Hypothalamus (tissue), 51 donors: ENCODE measurements around the gene RIPK1.
"Not testable (repeated sequence)": the region's sequence is repeated elsewhere in the genome, so short reads cannot be mapped to it uniquely, and the experiment has no call there.

Experiments used
- DNase-seq, 51 donors: peaks; one replicate each; lab custom pipeline; 2025; lab: John Stamatoyannopoulos, UW

RIPK1 gene

GRCh38 chr6:3078952-3079351 is 10.7 kb downstream of the RIPK1 start:
- not testable (repeated sequence) for DNase-seq

DNA sequence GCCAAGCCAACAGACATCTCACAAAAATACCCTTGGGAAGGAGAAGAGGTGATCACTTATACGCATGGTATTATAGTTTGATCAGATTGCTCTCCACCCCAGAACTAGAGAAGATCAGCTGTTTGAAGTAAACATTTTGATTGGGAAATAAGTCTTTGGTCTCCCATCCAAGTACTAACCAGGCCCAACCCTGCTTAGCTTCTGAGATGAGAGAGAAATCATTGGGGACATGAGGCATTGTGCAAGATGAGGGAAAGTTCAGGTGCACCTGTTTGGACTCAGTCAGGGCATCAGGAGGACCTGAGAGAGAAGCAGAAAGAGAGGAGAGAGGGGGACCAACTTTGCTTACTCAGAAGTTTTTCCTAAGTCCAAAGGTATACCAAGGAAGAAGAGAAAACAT is 11.4 kb downstream of the RIPK1 start:
- DNase-seq = no peak

DNA sequence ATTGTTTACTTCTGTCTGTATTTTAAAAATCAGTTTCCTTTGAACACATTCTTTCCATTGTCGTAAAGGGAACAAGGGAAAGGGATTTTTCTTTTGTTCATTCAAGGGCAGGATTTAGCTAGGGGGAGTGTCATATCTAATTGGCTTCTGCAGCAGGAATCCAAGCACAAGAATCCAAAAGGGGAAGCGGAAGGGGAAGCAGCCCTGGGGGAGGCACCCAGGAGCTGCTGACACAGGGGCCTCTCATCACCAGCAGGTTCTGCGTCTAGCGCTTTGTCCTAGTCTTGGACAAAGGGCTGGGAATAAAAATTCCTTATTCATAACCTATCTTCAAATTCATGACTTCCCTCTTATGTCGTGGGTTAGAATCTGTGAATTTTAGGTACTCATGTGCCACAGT is 13.7 kb downstream of the RIPK1 start:
- DNase-seq = peak in 8 of 51 donors; percentile 5 to 28 (median 16)

DNA sequence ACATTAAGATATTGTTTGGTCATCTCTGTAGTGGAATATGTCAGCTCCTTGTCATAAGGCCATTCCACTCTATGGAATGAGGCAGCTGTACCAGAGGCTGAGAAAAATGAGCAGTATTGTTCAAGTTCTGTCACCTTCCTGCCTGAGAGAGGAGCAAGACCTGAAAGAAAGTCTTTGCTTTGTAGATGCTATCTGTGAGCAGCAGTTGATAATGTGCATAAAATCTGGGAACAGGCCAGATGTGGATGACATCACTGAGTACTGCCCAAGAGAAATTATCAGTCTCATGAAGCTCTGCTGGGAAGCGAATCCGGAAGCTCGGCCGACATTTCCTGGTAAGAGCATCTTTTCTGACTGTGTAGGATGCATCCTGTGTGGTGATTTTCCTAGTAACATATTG is 16.8 kb downstream of the RIPK1 start:
- peak in 1 of 51 donors; percentile 11 for DNase-seq

- DNase-seq = no peak
Observed at GRCh38 chr6:3086282-3086946, 18.1 kb downstream of the RIPK1 start.

GRCh38 chr6:3088446-3088845 is 20.2 kb downstream of the RIPK1 start:
- DNase-seq = no peak

DNA sequence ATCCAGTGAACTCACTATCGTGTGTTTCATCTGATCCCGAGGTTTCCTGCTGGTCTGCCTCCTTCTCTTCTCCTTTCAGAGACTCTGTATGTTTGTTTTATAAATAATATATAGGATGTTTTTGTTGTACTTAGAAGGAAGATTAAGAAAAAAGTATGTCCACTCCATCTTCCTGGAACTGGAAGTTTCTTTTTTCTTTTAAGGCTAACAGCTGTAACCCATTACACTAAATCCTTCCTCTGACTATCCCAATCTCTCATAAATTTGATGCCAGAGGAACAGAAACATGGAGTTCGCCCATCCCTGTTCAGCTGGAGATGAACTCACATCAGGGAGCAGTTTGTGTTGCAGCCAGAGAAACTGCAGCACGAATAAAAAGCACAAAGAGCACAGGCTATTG is 20.7 kb downstream of the RIPK1 start:
- DNase-seq = no peak

DNA sequence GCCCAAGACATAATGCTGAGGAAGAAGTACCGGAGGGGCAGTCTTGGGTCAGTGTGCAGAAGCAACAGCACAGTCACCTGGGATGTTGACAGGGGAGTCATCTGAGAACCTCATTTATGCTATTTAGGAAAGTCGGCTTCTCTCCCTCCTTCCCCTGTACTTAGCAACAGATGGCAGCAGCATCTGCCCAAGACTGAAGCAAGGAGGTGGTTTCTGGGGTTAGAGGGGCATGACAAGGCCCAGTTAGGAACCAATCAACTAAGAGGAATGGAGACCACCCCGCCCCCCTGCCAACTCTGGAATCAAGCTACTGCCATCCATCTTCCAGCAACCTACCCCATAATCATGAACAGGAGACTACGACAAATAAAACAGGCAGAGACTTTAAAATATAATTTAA is 21.7 kb downstream of the RIPK1 start:
- no peak for DNase-seq

GRCh38 chr6:3094815-3095214 is 26.5 kb downstream of the RIPK1 start:
- DNase-seq = no peak

- no peak for DNase-seq
Observed at GRCh38 chr6:3102875-3103274, 34.6 kb downstream of the RIPK1 start.

- DNase-seq = no peak
Observed at GRCh38 chr6:3108746-3109414, 40.6 kb downstream of the RIPK1 start.

DNA sequence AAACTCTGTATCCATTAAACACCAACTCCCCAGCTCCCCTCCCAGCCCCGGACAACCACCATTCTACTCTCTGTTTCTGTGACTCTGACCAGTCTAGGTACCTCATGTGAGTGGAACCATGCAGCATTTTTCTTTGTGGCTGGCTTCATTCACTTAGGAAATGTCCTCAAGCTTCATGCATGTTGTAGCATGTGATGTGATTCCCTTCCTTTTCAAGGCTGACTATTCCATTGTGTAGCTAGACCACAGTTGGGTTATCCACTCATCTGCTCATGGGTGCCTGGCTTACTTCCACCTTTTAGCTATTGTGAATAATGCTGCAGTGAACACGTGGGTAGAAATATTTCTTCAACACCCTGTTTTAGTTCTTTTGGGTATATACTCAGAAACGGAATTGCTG is 41.5 kb downstream of the RIPK1 start:
- no peak for DNase-seq

DNA sequence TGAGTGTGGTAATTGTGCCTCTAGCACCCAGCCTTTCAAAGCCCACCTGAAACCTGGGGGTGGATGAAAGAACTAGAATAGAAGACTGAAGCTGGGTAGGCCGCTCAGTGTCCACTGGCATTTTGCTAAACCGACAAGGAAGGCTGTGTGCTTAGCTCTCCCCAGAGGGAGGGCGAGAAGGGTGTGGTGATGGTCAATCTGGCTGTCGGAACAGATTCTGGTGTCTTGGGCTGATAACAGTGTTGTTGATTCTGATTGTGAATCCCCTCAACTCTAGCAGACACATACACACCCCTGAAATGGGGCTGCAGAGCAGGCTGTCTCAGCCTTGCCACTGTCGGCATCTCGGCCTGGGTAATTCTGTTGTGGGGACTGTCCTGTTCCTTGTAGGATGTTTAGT is 46.1 kb downstream of the RIPK1 start:
- no peak for DNase-seq

DNA sequence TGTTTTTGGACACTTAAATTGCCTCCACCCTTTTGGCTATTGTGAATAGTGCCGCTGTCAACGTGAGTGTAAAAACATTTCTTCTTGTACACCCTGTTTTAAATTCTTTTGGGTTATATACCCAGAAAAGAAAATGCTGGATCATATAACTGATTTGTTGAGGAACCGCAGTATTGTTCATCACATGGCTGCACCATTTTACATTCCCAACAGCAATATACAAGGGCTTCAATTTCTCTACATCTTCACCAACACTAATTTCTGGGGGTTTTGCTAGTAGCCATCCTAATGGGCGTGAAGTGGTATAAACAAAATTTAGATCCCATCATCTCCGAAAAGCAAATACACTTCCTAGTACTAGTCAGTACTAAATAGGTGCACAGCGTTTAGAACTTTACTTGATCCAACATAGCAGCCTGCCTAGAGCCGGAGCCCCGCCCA is 49.6 kb downstream of the RIPK1 start:
- DNase-seq = no peak

- DNase-seq = peak; percentile 84 to 99 (median 96)
Observed at GRCh38 chr6:3118353-3119039, 50.2 kb downstream of the RIPK1 start, which contains the start of gene BPHL. BPHL (plus strand) TSS chr6:3118711; CDS start chr6:3118741, 30 bp downstream.

GRCh38 chr6:3119040-3119723 is 50.9 kb downstream of the RIPK1 start:
- DNase-seq = peak in 5 of 51 donors; percentile 20 to 57 (median 43)

GRCh38 chr6:3120765-3121089 is 52.4 kb downstream of the RIPK1 start:
- DNase-seq = no peak

DNA sequence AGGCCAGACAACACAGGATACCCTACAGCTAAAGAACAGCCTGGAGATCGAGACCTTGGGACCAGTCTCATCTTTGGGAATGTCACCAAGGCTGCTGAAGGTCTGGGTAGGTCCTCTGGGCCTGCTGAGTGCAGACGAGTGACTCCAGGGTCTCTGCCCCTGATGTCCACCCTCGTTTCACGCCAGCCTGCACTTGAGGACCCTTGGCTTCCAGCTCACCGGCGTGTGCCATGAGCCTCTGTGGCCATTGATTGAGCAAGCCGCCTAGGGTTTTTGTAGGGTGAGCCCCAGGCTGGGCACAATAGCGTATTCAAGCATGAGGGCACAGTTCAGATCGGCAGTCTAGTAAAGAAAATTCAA is 54.5 kb downstream of the RIPK1 start:
- DNase-seq = no peak

DNA sequence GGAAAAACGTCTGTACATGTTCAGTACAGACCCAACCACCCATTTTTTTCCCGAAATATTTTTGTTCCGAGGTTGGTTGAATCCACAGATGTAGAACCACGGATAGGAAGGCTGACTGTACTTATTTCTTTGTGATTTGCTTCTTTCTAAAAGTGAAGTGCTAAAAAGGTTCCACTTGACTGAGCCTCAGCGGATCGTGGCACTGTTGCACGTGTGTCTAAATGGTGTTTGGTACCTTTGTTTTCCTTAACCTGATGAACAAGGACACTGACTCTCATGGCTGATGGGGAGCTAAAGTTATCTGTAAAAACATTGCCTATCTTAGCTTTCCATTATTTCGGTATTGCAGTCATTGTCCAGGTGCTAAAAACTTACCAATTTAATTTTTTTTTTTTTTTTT is 56.4 kb downstream of the RIPK1 start:
- DNase-seq = no peak

- no peak for DNase-seq
Observed at GRCh38 chr6:3125815-3126214, 57.5 kb downstream of the RIPK1 start.

- no peak for DNase-seq
Observed at GRCh38 chr6:3128356-3129108, 60.2 kb downstream of the RIPK1 start.
